H7 (cell line): Measurements from ENCODE around the gene LSS. TPM values are rescaled to one million over a fixed set of nuclear protein-coding genes. Genes with fewer than 3 reads are reported as not detected.
"Not testable (repeated sequence)": the region's sequence is repeated elsewhere in the genome, so short reads cannot be mapped to it uniquely, and the experiment has no call there.

Experiments used
- DNase-seq: peaks from one replicate; pipeline ENCODE4 v3.0.0; 2012
- H3K27me3 ChIP-seq: 2 replicates; pipeline ENCODE4 v1.6.0; 2011; ENCODE audit warnings: mild to moderate bottlenecking, low read length; ENCODE audit not compliant: control insufficient read depth, insufficient read depth
- H3K36me3 ChIP-seq: replicated peaks from 2 replicates; pipeline ENCODE4 v1.5.1; 2011; ENCODE audit warnings: low read length; ENCODE audit not compliant: control insufficient read depth, insufficient read depth
- H3K4me3 ChIP-seq: 2 replicates; pipeline ENCODE4 v1.5.1; 2011; ENCODE audit warnings: low read depth, mild to moderate bottlenecking, control low read depth, low read length, moderate library complexity; ENCODE audit not compliant: insufficient read depth
- total RNA-seq: library from RNA; depleted of rRNA; stranded (reverse); fragments of >200 nt; shearing (Covaris generic); gene quantifications from 2 replicates; pipeline ENCODE4 v1.2.3, GENCODE V29; 2014

LSS gene
- total RNA-seq, 1 experiment from 2014 or later, result 53.3 TPM

DNA sequence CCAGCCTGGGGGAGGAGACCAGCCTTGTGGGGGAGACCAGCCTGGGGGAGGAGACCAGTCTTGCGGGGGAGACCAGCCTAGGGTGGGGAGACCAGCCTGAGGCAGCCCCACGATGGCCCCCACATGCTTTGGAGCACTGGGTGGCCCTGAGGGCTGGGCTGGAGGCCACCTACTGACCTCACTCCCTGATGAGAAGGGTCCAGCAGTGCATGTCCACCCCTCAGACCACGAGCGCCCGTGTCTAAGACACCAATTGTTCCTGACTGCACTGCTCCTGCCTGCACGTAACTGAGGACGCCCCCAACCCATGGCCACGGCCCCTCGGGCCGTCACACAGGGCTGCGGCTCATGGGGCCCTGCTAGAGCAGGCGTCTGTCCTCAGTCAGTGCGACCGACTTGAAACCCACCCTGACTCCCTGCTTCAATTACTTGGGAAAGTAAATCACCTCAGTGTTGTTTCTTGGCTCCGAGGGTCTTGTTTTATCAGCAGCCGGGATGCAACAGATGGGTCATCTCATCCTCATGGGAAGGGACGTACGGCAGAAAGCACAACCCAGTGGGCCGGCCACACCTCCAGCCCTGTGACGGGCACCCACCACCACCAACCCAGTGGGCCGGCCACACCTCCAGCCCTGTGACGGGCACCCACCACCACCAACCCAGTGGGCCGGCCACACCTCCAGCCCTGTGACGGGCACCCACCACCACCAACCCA, 44.5 kb downstream of the LSS start, which contains the start of gene SPATC1L:
SPATC1L (minus strand) TSS at position 550 of the 715 bp plus-strand sequence. CDS start 1,643 bp downstream, outside the sequence.
- H3K36me3 ChIP-seq, result no peaks in the 10 kb centered on the region; the same call in 1 of the 2 replicates
- peak; percentile 94 for DNase-seq
- peak within 1 kb of the TSS; percentile 75 for H3K4me3 ChIP-seq
- H3K27me3 ChIP-seq, result no peaks in the 10 kb centered on the region

DNA sequence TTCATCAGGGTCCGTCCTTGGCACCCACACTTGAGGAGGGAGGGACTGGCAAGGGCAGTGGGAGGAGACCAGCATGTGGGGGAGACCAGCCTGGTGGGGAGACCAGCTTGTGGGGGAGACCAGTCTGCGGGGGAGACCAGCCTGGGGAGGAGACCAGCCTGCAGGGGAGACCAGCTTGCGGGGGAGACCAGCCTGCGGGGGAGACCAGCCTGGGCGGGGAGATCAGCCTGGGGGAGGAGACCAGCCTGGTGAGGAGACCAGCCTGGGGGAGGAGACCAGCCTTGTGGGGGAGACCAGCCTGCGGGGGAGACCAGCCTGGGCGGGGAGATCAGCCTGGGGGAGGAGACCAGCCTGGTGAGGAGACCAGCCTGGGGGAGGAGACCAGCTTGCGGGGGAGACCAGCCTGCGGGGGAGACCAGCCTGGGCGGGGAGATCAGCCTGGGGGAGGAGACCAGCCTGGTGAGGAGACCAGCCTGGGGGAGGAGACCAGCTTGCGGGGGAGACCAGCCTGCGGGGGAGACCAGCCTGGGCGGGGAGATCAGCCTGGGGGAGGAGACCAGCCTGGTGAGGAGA, 45.2 kb downstream of the LSS start:
- H3K27me3 ChIP-seq, DNase-seq, H3K36me3 ChIP-seq: not testable (repeated sequence)
- peak overlapping the region; percentile 75; the same call in 1 of the 2 replicates for H3K4me3 ChIP-seq

DNA sequence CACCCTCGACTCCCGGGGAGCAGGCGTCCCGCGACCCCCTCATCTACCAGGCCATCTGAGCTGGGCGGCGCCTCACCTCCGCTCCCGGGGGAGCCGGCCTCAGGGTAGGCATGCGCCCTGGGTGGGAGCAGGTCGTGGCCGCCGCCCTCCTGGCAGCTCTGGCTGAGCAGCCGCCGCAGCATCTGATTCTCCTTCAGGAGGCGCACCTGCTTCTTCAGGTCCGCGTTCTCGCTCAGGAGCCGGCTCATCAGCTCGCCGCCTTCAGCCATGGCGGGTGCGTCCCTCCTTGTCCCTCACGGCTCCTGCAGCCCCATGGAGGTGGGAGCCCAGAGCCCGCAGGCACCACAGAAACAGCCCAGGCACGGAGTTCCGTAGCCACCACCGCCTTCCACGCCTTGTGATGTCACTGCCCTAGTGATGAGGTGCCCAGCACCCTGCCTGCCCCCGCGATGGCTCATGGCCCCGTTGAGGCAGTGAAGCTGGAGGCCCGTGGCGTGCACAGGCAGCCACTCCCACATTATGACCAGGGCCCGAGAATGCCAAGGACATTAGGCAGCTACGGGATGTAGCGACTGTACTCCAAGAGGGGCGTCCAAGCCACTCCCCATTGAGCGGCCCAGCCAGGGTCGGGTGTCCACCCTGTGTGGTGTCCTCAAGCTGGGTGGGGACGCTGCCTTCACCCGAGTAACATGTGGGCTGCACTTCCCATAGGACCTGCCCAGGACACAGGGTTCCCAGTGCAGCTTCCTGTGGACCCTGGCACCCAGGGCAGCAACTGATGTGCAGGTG, 45.8 kb downstream of the LSS start:
- H3K4me3 ChIP-seq, result no peak overlapping the region
- H3K27me3 ChIP-seq, result no peaks in the 10 kb centered on the region
- H3K36me3 ChIP-seq, result no peaks in the 10 kb centered on the region; the same call in 1 of the 2 replicates
- DNase-seq, result peak; percentile 53

DNA sequence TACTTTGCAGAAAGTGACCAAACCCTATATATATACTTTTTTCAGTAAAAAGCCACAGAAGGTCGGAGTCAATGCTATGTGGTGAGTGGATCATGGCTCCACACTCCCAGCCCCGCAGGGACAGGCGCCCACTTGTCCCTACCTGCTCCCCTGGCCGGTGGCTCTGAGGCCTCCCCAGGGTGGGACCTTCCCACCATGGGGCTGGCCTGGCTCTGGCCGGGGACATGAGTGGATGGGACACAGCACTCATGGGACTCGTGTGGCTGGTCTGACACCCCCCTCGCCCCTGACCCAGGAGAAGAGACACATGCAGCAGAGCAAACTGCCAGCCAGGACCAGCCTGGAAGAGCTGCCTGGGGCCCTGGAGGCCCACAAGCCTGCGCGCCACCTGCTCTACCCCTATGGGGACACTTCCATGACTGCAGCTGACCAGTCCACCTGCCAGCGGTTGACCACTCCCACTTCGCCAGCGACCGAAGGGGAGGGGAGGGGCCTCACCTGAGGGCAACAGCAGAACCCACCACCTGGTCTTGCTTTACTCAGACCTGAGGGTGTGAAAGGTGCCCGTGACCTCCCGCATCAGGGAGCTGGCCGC, 46.5 kb downstream of the LSS start:
- DNase-seq, result no peak
- H3K4me3 ChIP-seq, result no peak overlapping the region
- H3K27me3 ChIP-seq, result no peaks in the 10 kb centered on the region
- no peaks in the 10 kb centered on the region for H3K36me3 ChIP-seq

DNA sequence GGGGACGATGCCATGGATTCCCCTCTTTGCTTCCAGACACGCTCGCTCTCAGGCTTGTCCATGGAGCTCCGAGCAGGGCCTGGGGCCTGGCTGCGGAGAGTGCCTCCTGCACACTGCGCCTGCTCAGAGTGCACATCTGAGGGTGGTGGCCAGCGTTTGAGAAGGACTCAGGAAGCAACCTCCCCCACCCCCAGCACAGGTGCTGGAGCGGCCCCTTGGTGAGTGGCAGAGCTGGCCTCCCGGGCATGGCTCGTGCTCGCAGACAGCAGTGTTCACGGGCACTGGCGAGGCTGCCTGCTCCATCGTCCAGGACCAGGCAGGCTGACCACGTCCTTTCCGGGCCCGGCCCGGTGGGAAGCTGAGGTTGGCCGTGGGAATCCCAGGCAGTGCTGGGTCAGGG, 47.1 kb downstream of the LSS start:
- no peaks in the 10 kb centered on the region for H3K36me3 ChIP-seq
- no peaks in the 10 kb centered on the region for H3K27me3 ChIP-seq
- H3K4me3 ChIP-seq, result no peak overlapping the region
- DNase-seq, result no peak

DNA sequence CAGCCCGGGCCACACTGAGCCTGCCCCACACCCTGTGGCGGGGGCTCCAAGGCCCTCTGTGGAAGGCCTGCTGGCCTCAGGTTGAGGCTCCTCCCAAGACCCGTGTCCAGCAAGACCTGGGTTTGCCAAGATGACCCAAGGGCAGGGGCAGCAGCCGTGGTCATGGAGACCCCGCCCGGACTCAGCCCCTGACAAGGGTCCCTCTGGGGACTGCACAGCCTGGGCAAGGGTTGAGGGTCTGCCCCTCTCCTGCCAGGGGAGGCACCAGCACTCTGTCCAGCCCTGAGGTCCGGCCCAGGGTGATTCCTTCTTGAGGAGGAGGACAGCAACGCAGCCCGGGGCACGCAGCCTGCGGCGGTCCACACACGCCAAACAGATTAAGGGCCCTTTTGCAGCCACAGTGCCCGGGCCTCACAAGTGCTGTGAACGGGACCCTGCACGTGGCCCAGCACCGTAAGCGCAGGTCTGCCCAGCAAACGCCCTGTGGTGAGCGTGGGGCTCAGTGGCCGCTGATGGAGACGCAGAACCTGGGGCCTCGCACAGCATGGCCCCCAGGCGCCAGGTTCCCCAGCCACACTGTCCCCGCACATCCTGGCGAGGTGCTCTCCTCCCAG, 47.7 kb downstream of the LSS start:
- no peaks in the 10 kb centered on the region for H3K36me3 ChIP-seq
- DNase-seq, result peak; percentile 57
- no peak overlapping the region for H3K4me3 ChIP-seq

DNA sequence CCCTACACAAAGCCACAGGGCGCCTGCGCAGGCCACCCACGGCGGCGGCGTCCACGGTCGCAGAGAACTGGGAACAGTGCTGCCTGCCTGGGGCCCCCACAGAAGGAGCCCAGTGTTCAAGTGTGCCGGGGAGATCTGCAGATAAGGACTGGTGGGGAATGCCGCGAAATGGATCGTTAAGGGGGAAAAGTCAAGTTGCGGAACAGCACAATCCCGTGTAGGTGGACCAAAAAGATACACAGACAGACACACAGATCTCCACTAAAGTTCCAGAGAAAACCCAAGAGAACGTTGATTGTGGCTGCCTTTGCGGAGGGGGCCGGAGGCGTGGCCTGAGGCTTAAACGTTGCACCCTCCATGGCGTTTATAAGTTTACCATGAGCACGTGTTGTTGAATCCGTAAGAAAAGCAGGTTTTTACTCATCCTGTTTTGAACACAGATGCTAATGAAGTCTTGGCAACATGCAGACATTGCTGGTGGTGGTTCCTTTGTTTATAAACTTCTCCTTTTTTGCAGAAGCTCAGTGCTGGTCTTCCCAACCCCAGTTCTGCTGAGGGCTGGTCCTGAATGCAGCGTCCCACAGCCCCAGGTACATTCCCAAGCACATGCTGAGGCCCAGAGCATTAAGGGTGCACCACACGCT, 48.4 kb downstream of the LSS start:
- no peaks in the 10 kb centered on the region for H3K27me3 ChIP-seq
- DNase-seq, result peak; percentile 62
- no peaks in the 10 kb centered on the region for H3K36me3 ChIP-seq
- no peak overlapping the region for H3K4me3 ChIP-seq

More for the DNA sequence above, 47.7 kb downstream of the LSS start:
- H3K27me3 ChIP-seq, result no peaks in the 10 kb centered on the region

DNA sequence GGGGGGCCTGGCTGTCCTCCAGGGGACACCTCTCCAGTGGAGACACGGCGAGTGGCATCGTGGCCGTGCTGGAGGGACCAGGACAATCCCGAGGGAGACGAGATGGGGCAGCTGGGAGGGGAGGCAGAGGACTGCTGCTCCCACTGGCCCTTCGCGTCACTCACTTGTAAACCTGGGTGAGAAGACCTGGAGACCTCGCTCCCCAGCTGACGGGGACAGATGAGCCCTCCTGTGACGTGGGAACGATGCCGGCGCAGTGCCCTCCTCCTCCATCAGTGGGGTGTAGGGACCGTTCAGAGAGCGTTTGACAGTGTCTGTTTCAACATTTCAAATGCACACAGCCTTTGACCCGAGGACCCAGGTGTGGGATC, 48.9 kb downstream of the LSS start:
- DNase-seq, result no peak
- H3K4me3 ChIP-seq, result no peak overlapping the region
- no peaks in the 10 kb centered on the region for H3K27me3 ChIP-seq
- no peaks in the 10 kb centered on the region for H3K36me3 ChIP-seq

DNA sequence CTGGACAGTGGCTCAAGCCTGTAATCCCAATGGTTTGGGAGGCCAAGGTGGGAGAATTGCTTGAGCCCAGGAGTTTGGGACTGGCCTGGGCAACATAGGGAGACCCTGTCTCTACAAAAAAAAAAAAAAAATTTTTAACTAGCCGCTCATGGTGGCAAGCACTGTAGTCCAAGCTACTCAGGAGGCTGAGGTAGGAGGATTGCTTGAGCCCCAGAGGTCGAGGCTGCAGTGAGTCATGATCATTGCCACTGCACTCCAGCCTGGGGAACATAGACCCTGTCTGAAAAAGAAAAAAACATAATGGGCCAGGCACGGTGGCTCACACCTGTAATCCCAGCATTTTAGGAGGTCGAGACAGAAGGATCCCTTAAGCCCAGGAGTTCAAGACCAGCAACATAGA, 49.6 kb downstream of the LSS start:
- no peak overlapping the region for H3K4me3 ChIP-seq
- H3K36me3 ChIP-seq, result no peaks in the 10 kb centered on the region
- no peaks in the 10 kb centered on the region for H3K27me3 ChIP-seq

DNA sequence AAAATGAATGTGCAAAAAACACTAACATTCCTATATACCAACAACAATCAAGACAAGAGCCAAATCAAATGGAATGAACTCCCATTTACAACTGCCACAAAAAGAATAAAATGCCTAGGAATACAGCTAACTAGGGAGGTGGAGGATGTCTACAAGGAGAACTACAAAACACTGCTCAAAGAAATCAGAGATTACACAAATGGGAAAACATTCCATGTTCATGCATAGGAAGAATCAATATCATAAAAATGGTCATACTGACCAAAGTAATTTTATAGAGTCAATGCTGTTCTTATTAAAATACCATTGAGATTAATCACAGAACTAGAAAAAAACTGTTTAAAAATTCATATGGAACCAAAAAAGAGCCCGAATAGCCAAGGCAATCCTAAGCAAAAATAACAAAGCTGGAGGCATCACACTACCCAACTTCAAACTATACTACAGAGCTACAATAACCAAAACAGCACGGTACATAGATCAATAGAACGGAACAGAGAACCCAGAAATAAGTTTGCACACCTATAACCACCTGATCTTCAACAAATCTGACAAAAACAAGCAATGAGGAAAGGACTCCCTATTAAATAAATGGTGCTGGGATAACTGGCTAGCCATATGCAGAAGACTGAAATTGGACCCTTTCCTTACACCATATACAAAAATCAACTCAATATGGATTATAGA, 52.0 kb downstream of the LSS start:
- H3K27me3 ChIP-seq, DNase-seq, H3K4me3 ChIP-seq, H3K36me3 ChIP-seq: not testable (repeated sequence)

More for the DNA sequence above, 49.6 kb downstream of the LSS start:
- no peak for DNase-seq

DNA sequence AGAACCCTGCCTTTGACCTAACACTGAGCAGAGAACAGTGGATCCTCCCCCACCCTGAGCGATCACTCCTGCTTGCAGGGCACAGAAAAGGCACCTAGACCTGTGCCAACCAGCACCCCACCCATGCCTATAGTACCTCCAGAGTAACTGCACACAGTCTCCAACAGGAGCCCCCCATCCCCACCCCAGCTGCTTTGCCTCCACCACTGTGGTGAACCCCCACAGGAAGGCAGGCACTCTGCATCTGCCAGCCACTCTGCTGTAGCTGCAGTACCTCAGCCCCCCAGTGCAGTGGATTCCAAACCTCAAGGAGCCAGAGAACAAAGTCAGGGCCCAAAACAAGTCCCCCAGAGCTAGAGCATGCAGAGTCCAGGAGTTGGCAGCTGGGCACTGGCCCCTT, 55.0 kb downstream of the LSS start:
- Histone ChIP-seq H3K36me3 (no peaks in the 10 kb centered on the region), H3K4me3 (no peak overlapping the region), H3K27me3 (no peaks in the 10 kb centered on the region)
- peak; percentile 29 for DNase-seq

DNA sequence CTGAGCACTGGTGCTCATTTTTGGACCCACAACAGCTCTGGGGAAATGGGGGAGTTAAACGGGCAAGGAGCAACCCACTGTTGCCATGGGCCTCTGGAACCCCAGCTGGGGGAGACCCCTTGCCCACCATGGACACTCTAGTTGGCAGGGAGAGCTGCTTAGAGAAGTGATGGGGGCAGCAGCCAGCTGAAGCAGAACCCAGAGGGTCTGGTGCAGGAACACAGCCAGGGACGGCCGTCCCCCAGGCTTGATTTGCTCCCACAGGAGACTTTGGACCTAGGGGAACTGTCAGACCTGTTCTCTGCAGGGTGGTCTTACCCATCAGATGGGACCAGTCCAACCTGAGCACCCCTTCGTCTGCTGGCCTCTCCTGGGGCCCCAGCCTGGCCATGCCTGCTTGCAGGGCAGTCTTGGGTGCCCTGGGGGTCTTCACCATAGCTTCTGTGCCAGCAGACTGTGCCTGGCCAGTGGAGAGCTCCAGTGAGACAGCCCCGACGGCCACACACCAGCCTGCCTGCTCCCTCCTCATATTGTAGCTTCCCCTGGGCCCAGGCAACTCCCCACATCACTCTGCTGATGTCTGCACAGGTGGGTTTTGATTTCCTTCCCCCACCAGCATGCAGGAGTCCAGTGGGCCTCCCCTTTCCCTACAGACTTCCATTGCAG, 55.6 kb downstream of the LSS start:
- H3K36me3 ChIP-seq, result no peaks in the 10 kb centered on the region
- no peaks in the 10 kb centered on the region for H3K27me3 ChIP-seq
- DNase-seq, result peak; percentile 21
- H3K4me3 ChIP-seq, result no peak overlapping the region
